GM23338 (cell line): ENCODE measurements around the gene DACT1. TPM values are rescaled to one million over a fixed set of nuclear protein-coding genes. Genes with fewer than 3 reads are reported as not detected.

ENCODE experiments used
- ATAC-seq: fragments of 200-7000 bp; cut with Tn5 transposase; 3 replicates; pipeline ENCODE4 v1.9.1; 2020
- DNase-seq: peaks from one replicate; pipeline ENCODE4 v3.0.0-alpha.2; 2015; ENCODE audit warnings: low spot score
- H2AFZ ChIP-seq: fragments of 200-600 bp; sonication (generic); 2 replicates; pipeline ENCODE4 v1.8.0; 2016; ENCODE audit warnings: antibody characterized with exemption, mild to moderate bottlenecking, moderate library complexity
- H3F3A ChIP-seq: fragments of 200-600 bp; sonication (generic); replicated peaks from 2 replicates; pipeline ENCODE4 v1.8.0; 2017; ENCODE audit warnings: antibody characterized with exemption, mixed run types, low read depth
- H3K27ac ChIP-seq: fragments of 200-600 bp; sonication (generic); 2 replicates; pipeline ENCODE4 v1.6.1; 2016; ENCODE audit warnings: low read depth
- H3K27me3 ChIP-seq: fragments of 200-600 bp; sonication (generic); 2 replicates; pipeline ENCODE4 v1.8.0; 2016; ENCODE audit warnings: mild to moderate bottlenecking, mixed run types, moderate library complexity; ENCODE audit not compliant: insufficient read depth
- H3K36me3 ChIP-seq: fragments of 200-600 bp; sonication (generic); 2 replicates; pipeline ENCODE4 v1.8.0; 2016; ENCODE audit warnings: mild to moderate bottlenecking; ENCODE audit not compliant: insufficient read depth
- H3K4me1 ChIP-seq: fragments of 200-600 bp; sonication (generic); 2 replicates; pipeline ENCODE4 v1.8.0; 2016; ENCODE audit warnings: mild to moderate bottlenecking, moderate library complexity; ENCODE audit not compliant: insufficient read depth
- H3K4me2 ChIP-seq: fragments of 200-600 bp; sonication (generic); 2 replicates; pipeline ENCODE4 v1.7.1; 2017; ENCODE audit warnings: mixed run types
- H3K4me3 ChIP-seq: fragments of 200-600 bp; sonication (generic); 2 replicates; pipeline ENCODE4 v1.6.1; 2016; ENCODE audit warnings: mixed run types
- H3K79me2 ChIP-seq: fragments of 200-600 bp; sonication (generic); replicated peaks from 2 replicates; pipeline ENCODE4 v1.8.0; 2017; ENCODE audit warnings: mild to moderate bottlenecking; ENCODE audit not compliant: insufficient read depth
- H3K9me2 ChIP-seq: fragments of 200-600 bp; sonication (generic); 2 replicates; pipeline ENCODE4 v1.8.0; 2017; ENCODE audit not compliant: insufficient read depth
- H4K20me1 ChIP-seq: fragments of 200-600 bp; sonication (generic); replicated peaks from 2 replicates; pipeline ENCODE4 v1.8.0; 2017; ENCODE audit warnings: mild to moderate bottlenecking; ENCODE audit not compliant: insufficient read depth
- H3K27ac Mint-ChIP-seq: 2 replicates; pipeline ENCODE4 v1.8.0; 2020; ENCODE audit warnings: inconsistent platforms, mild to moderate bottlenecking, moderate library complexity, mixed read lengths
- H3K27me3 Mint-ChIP-seq: 3 replicates; pipeline ENCODE4 v1.8.0; 2022; ENCODE audit warnings: low read depth, mild to moderate bottlenecking, moderate library complexity, mixed read lengths, inconsistent platforms; ENCODE audit not compliant: insufficient read depth, poor library complexity
- H3K36me3 Mint-ChIP-seq: 3 replicates; pipeline ENCODE4 v1.8.0; 2021; ENCODE audit warnings: low read depth, mild to moderate bottlenecking, inconsistent platforms, moderate library complexity, mixed read lengths
- H3K4me1 Mint-ChIP-seq: 3 replicates; pipeline ENCODE4 v1.8.0; 2020; ENCODE audit warnings: mild to moderate bottlenecking, inconsistent platforms, mixed read lengths
- H3K4me3 Mint-ChIP-seq: 3 replicates; pipeline ENCODE4 v1.8.0; 2021; ENCODE audit warnings: moderate library complexity, mild to moderate bottlenecking, inconsistent platforms, mixed read lengths
- H3K9me3 Mint-ChIP-seq: 3 replicates; pipeline ENCODE4 v1.8.0; 2020; ENCODE audit warnings: moderate library complexity, mild to moderate bottlenecking, inconsistent platforms, mixed read lengths
- CREB1 ChIP-seq: fragments of 250-450 bp; sonication (Bioruptor Pico); IDR thresholded peaks from 2 replicates; pipeline ENCODE4 v1.5.0; 2020; ENCODE audit warnings: low read depth, mild to moderate bottlenecking, moderate library complexity
- CTCF ChIP-seq, 2 experiments: fragments of 200-600 bp in 1 of 2; sonication (generic) in 1 of 2; conservative IDR thresholded peaks; 2 replicates each; pipeline versions ENCODE4 v1.5.1 to v1.6.1; 2016 to 2017; ENCODE audit warnings: antibody characterized with exemption in 2 of 2, low read depth in 2 of 2, mild to moderate bottlenecking in 2 of 2, moderate library complexity in 1 of 2
- ETS1 ChIP-seq: IDR thresholded peaks from 2 replicates; pipeline ENCODE4 v1.6.1; 2016; ENCODE audit warnings: antibody characterized with exemption
- EZH2 ChIP-seq: fragments of 200-600 bp; sonication (generic); IDR thresholded peaks from one replicate; pipeline ENCODE4 v1.8.0; 2017; ENCODE audit warnings: antibody characterized with exemption, mild to moderate bottlenecking, low read depth; ENCODE audit not compliant: unreplicated experiment
- EZH2phosphoT487 ChIP-seq: fragments of 200-600 bp; sonication (generic); IDR thresholded peaks from one replicate; pipeline ENCODE4 v1.8.1; 2018; ENCODE audit warnings: antibody characterized with exemption; ENCODE audit not compliant: unreplicated experiment
- JUNB ChIP-seq: IDR thresholded peaks from one replicate; pipeline ENCODE4 v1.6.1; 2016; ENCODE audit warnings: antibody characterized with exemption; ENCODE audit not compliant: unreplicated experiment
- NANOG ChIP-seq: IDR thresholded peaks from 2 replicates; pipeline ENCODE4 v1.6.1; 2016; ENCODE audit warnings: antibody characterized with exemption, borderline replicate concordance
- POLR2AphosphoS5 ChIP-seq: IDR thresholded peaks from 2 replicates; pipeline ENCODE4 v1.6.1; 2016; ENCODE audit warnings: antibody characterized with exemption, low read depth
- REST ChIP-seq: IDR thresholded peaks from one replicate; pipeline ENCODE4 v1.6.1; 2018; ENCODE audit warnings: antibody characterized with exemption; ENCODE audit not compliant: unreplicated experiment
- STAT1 ChIP-seq: IDR thresholded peaks from one replicate; pipeline ENCODE4 v1.6.1; 2016; ENCODE audit warnings: antibody characterized with exemption; ENCODE audit not compliant: unreplicated experiment
- ZNF114 ChIP-seq: fragments of 250-450 bp; sonication (Bioruptor Pico); IDR thresholded peaks from 2 replicates; pipeline ENCODE4 v1.5.0; 2020; ENCODE audit warnings: mild to moderate bottlenecking, moderate library complexity
- ZNF331 ChIP-seq: fragments of 250-450 bp; sonication (Bioruptor Pico); IDR thresholded peaks from 2 replicates; pipeline ENCODE4 v1.5.0; 2020; ENCODE audit warnings: low read depth, mild to moderate bottlenecking, moderate library complexity
- ZNF462 ChIP-seq: fragments of 250-450 bp; sonication (Bioruptor Pico); IDR thresholded peaks from 2 replicates; pipeline ENCODE4 v1.5.0; 2020; ENCODE audit warnings: mild to moderate bottlenecking, moderate library complexity
- polyA plus RNA-seq: library from polyadenylated mRNA; unstranded; fragments of >200 nt; fragmentation: Nextera tagmentation; extraction: Ambion mirVana; gene quantifications from 2 replicates; pipeline ENCODE4 v1.2.1, GENCODE V29; 2016
- total RNA-seq: library from RNA; depleted of rRNA; stranded (reverse); fragments of >200 nt; shearing (Covaris generic); gene quantifications from 2 replicates; pipeline ENCODE4 v1.2.3, GENCODE V29; 2014

The DACT1 gene
- total and polyA plus RNA-seq, 2 experiments from 2014 or later, result 5.7 to 26.6 TPM

GRCh38 chr14:58665773-58666500 is 28.2 kb downstream of the DACT1 start:
- Histone ChIP-seq H3K79me2 (no peaks in the 10 kb centered on the region), H2AFZ (no peak overlapping the region), H3K4me3 (no peak overlapping the region), H3K4me2 (no peak overlapping the region), H3K27ac (no peak overlapping the region), H4K20me1 (no peaks in the 10 kb centered on the region), H3K36me3 (no peaks in the 10 kb centered on the region), H3K4me1 (peaks cover 18% of the 10 kb centered on the region; the same call in 1 of the 2 replicates), H3F3A (no peaks in the 10 kb centered on the region), H3K27me3 (no peaks in the 10 kb centered on the region), H3K9me2 (no peaks in the 10 kb centered on the region)
- Mint-ChIP-seq H3K9me3 (no peaks in the 10 kb centered on the region), H3K27ac (no peak overlapping the region), H3K36me3 (no peaks in the 10 kb centered on the region), H3K4me1 (peaks cover 27% of the 10 kb centered on the region), H3K4me3 (no peak overlapping the region), H3K27me3 (peaks cover 4% of the 10 kb centered on the region)
- ATAC-seq, result no peak
- TF ChIP-seq CREB1 (CRISPR knock-in tag) (no peak), NANOG (no peak), STAT1 (no peak), ZNF462 (CRISPR knock-in tag) (no peak), POLR2AphosphoS5 (no peak), ZNF114 (CRISPR knock-in tag) (no peak), CTCF (conservative IDR thresholded peaks at IDR 0.05; ENCODE audit: low read depth in 2 of 2) (no peak), ETS1 (no peak), REST (no peak), EZH2phosphoT487 (no peak), EZH2 (no peak), ZNF331 (CRISPR knock-in tag) (no peak), JUNB (no peak)
- no peak for DNase-seq
